HG02970 (cell line): Measurements from ENCODE around the gene ACTL7A.
"Not testable (repeated sequence)": the region's sequence is repeated elsewhere in the genome, so short reads cannot be mapped to it uniquely, and the experiment has no call there.

Source experiments
- ATAC-seq: cut with Tn5 transposase; IDR thresholded peaks from one replicate; pipeline ENCODE4 v1.9.1; 2021; ENCODE audit warnings: mild to moderate bottlenecking, moderate library complexity, moderate number of reproducible peaks; ENCODE audit not compliant: unreplicated experiment, low FRiP score

The ACTL7A gene, protein sequence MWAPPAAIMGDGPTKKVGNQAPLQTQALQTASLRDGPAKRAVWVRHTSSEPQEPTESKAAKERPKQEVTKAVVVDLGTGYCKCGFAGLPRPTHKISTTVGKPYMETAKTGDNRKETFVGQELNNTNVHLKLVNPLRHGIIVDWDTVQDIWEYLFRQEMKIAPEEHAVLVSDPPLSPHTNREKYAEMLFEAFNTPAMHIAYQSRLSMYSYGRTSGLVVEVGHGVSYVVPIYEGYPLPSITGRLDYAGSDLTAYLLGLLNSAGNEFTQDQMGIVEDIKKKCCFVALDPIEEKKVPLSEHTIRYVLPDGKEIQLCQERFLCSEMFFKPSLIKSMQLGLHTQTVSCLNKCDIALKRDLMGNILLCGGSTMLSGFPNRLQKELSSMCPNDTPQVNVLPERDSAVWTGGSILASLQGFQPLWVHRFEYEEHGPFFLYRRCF

DNA sequence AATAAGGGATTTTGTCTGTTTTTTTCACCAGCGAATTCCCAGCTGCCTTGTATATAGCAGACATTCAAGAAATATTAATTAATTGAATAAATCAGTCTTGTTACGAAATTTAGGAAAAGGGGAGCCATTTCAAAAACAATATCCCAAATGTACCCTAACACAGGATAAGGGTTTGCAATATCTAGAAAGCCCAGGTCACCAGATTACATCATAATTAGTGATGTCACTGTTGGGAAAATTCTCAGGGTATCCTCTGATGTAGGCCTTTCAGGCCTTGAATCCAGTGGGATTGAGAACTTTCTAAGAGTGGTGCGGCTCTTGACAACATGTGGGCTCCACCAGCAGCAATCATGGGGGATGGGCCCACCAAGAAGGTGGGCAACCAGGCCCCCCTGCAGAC is at the start of gene ACTL7A:
ACTL7A (plus strand) TSS at position 270 of the 400 bp plus-strand sequence; CDS start at position 327, 57 bp downstream.
- ATAC-seq: no peak

DNA sequence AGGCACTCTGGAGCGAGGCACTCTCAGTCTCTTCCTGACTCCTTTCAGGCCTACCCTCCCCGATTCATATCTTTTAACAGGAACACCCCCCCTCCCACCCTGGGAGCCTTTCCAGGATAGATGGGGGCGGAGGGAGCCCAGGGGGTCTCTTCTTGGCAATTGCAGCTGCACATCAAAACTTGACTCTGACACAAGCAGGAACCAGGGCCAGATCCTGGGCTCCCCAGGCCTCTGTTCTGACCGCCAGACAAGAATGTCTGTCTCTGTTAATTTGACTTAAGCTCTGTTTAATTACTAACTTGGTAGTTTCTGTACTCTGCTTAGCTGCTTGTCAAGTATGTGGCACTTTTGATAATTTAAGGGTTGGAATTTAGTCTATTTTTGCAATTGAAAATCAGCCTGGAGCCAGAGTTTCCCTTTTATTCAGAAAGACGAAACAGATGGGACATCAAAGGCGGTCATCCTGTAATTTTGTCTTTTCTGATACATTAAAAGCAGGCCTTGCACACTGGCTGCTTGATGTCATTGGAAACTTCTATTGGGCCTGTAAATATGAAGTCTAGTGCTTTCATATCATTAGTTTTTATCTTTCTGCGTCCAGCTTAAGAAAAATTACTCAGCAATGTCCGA is 49.6 kb upstream of the ACTL7A start:
- ATAC-seq: no peak

DNA sequence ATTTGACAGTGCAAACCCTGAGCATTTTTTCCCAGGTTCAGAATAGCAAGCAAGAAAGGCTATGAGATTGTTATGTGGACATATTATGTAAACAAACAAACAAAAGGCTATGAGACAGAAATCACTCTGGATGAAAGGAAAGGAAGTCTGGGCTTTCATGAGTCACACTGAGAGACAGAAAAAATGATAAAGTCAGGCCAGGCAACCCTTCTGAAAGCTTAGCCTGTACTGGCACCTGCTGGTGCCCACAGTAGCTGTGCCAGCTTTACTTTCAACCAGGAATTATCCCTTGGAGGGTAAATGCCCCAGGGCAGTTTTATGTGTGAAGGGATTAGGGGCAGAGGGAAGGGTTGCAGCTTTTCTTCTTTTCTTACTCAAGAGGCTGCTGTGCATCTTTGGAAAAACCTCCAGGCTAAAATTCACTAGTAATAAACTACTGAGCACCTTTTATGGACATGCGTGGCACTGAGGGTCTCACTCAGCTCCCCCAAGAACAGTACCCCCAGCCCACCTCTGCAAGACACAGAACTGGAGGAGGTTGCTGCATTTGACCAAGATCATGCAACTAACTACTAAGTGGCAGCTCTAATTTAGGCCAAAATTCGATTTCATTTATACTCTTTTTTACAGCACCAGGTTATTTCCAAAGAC is 48.0 kb upstream of the ACTL7A start:
- no peak for ATAC-seq

DNA sequence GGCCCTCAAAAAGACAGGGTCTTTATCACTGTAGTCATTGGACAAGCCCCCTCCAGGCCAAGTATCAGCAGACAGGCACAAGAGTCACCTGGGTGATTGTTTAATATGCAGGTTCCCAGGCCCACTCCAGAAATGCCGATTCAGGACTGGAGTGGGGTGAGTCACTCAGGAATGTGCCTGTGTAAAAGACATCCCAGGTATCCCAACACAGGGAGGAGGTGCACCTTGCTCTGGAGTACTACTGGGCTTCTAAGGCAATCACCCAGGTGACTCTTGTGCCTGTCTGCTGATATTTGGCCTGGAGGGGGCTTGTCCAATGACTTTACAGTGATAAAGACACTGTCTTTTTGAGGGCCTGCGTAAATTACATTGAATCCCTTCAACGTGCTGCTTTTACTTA is 46.9 kb upstream of the ACTL7A start:
- no peak for ATAC-seq

DNA sequence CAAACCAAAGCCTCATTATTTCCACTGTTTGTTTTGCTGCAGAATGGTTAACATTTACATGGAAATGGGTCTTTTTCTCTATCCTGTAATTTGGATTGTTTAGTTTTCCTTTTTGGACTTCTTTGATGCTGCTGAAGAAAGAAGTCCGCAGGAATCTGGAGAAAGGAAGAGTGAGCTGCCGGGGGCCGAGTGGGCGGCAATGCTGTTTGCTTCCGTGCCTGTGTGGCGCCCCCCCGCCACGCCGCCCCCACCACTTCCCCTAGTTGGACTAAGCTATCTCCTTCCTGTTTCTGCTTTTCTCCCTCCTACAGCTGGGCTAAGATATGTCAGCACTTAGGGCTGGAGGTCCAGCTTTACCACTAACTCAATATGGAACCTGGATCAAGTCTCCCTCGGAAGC is 46.0 kb upstream of the ACTL7A start:
- no peak for ATAC-seq

DNA sequence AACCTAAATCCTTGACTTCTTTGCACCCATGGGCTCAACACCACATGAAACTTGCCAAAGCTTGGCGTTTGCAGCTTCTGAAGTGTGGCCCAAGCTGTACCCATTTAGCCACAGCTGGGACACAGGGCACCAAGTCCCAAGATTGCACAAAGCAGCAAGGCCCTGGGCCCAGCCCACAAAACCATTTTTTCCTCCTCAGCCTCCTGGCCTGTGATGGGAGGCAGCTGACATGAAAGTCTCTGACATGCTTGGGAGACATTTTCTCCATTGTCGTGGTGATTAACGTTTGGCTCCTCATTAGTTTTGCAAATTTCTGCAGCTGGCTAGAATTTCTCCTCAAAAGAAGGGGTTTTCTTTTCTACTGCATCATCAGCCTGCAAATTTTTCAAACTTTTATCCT is 38.2 kb upstream of the ACTL7A start:
- no peak for ATAC-seq

DNA sequence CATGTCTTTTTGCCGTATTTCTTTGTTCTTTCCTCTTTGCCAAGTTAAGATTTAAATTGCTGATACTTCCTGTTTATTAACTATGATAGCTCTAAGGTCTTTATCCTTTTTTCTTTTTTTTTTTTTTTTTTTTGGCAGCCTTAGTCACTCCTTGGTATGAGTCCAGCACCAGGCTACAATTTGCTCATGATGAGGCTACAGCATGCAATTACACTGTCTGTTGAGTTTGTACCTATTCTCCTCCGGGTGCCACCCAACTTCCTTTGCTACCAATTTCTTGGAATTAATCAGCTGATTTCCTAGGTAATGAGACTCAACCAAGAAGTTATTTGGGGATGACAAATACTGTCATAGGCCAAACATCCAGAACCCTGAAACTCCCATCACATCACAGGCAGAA is 31.8 kb upstream of the ACTL7A start:
- ATAC-seq: no peak

DNA sequence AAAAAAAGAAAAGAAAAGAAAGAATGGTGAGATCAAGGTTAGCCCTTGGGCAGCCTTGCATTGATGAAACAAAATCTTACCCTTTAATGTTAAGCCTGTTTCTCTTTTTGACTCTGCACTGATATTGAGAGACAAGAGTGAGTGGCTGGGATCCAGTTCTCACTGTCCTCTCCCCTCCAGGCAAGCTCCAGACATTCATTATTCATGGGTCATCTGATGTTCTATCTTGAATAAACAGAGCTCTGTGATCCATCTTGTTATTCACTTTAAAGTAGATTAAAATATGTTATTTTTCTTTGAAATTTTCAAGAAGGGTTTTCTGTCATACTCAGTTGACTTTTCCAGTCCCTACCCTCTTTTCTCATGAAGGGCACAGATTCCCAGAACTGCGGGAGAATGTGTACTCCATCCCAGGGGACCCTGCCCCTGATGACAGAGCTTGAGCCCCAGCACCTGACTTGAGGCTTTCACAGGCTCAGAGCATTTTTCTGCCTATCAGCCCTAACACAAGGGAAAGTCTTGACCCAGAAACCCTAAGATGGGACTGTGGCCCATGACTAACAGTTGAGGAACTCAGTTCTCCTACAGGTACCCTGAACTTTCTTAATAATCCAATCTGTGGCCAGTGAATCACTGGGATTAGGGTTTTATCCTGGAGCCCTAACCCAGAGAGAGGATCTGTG is 30.4 kb upstream of the ACTL7A start:
- ATAC-seq: no peak

DNA sequence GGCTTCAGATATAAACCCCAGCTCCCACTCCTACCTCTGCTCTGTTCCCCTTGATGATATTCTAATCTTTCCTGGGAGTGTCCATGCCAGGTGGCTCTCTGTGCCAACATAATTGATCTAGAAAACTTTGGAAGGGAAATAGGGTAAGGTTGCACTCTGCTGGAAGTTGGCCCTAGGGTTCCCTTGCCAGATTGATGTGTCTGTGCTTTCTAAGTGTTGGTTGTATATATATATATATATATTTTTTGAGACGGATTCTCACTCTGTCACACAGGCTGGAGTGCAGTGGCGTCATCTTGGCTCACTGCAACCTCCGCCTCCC is 29.9 kb upstream of the ACTL7A start:
- no peak for ATAC-seq

DNA sequence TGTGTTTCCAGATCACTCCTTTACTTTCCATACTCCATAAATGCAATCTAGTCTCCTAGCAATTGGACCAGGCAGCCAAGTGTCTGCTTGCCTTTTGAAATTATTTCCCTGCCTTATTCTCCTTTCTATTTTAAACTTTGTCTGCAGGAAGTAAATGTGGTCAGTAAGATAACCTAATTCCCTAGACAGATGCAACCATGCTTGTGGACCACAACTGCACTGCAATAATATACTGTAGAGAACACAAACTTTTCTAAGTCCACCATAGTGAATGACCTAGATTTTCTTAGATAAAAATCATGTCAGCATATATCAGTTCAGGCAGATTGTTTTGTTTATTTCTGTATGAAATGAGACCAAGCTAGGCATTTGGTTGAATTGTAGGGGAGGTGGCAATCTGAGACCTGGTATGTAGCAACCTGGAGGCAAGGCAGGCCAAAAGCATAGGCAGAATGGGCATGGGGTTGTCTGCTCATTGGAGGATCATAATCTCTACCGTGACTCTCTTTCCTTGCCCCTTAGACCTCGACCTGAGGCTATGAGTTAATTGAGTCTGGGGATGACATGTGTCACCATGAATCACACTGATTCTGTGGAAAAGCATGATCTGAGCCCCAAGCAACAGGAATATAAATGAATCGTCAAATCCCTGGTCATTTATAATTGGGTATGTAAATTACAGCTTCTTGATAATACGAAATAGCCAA is 27.0 kb upstream of the ACTL7A start:
- no peak for ATAC-seq

DNA sequence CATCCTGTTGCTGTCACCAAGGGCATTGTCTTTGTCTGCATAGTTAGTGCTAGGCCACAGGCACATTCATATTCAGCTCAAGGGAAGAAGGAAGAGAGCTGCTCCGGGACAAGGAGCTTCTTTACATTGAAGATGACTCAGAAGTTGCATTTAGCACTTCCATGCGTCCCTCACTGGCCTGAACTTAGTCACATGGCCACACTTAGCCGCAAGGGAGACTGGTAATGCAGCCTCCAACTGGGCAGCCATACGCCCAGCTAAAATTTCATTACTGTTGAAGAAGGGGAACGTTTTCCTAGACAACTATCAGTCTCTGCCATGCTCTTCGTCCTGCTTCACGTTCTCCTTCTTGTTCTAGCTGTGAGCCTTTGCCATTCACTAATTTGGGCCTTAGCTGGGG is 26.2 kb upstream of the ACTL7A start:
- ATAC-seq: no peak

DNA sequence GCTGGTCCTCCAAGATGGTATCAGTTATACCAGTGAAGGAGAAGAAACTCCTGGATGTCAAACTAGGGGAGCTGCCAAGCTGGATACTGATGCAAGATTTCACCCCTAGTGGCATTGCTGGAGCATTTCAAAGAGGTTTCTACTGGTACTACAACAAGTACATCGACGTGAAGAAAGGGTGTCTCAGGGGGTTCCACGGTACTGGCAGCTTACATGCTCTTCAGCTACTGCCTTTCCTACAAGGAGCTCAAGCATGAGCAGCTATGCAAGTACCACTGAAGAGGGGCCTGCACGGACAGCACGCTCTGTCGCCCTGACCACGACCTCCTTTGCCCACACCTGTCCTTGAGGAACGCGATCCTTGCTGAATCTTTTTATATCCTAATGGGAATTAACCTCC is 25.7 kb upstream of the ACTL7A start:
- ATAC-seq: no peak

DNA sequence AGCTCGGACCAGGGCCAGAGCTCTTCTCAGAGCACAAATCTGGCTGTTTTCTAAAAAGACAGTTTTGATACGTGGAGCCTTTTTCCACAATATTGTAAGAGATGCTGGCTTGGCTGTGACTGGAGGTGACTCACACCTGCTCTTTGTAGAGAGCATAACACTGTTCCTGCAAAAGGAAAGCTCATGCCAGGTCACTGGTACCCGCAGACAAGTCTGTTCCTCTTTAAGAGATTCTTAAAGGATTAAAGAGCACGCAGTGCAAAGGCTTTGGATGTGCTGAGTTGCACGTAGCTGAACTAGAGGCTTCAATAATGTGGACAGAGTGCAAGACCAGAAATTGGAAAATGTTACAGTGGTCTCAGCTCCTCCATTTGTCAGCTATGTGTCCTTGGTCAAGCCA is 25.3 kb upstream of the ACTL7A start:
- no peak for ATAC-seq

DNA sequence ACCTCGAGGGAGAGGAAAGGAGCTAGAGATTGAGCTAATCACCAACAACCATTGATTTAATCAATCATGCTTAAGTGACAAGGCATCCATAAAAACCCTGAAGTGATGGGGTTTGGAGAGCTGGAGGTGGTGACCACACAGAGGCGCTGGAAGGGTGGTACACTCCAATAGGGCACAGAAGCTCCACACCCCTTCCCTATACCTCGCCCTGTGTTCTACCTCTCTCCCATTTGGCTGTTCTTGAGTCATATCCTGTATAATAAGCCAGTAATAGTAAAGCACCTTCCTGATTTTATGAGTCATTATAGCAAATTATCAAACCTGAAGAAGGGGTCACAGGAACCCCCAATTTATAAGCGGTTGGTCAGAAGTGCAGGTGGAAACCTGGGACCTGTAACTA is 24.5 kb upstream of the ACTL7A start:
- ATAC-seq: no peak

DNA sequence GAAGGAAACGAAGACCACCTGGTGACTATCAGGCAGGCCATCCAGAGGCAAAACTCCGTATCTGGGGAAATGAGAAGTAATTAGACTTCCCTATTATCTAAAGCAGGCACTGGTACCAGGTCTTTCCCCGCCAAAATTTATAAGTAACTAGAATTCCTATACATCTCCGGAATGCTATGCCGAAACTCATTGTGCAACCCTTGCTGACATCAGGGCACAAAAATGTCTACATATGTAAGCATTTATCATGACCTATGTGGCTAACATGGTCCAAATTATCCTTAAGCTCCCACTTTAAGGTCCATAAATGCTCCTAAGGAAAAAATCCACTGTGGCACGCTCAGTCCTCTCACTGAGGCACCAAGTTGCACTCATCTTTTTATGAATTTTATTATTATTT is 24.0 kb upstream of the ACTL7A start:
- ATAC-seq: no peak

DNA sequence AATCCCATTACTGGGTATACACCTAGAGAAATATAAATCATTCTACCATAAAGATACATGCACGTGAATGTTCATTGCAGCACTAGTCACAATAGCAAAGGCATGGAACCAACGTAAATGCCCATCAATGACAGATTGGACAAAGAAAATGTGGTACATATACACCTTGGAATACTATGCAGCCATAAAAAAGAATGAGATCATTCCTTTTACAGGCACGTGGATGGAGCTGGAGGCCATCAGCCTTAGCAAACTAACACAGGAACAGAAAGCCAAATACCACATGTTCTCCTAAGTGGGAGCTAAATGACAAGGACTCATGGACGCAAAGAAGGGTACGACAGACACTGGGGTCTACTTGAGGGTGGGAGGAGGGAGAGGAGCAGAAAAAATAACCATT is 22.5 kb upstream of the ACTL7A start:
- not testable (repeated sequence) for ATAC-seq

DNA sequence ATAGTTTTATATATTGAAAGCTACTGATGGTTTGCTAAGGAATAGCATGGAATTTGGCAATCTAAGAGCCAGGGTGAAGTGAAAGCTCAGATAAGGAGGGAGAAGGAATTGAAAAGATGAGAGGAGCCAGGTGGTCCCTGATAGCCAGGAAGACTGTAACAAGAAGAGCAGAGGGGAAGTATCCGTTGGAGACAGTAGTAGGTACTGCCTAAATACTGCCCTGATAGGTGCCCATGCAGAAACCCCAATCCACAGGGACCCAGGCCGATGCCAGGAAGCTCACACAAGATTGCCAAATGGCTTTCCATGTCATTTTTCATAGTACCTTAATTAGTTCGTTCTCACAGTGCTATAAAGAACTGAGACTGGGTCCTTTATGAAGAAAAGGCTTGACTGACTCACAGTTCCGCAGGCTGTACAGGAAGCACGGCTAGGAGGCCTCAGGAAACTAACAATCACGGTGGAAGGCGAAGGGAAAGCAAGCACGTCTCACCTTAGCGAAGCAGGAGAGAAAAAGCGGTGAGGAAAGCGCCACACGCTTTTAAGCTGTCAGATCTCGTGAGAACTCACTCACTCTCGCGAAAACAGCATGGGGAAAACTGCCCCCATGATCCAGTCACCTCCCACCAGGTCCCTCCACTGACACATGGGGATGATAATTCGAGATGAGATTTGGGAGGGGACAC is 19.3 kb upstream of the ACTL7A start:
- no peak for ATAC-seq

DNA sequence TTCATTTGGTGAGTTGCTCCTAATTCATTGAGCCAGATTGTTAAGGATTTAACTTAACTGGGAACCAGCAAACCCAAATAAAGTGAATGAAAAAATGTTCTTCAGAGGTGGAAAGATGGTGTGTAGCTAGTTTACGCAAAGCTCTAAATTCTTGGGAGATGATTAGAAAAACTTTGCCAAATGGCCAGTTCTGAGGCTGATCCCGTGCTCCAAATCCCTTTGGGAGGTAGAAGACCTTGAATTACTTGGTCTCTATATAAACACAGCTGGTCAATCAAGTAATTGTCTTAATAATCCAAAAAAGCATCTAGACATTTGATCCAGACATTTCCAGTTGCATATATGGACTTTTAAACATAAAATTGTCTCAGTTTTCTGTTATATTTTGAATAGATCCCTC is 17.7 kb upstream of the ACTL7A start:
- no peak for ATAC-seq

DNA sequence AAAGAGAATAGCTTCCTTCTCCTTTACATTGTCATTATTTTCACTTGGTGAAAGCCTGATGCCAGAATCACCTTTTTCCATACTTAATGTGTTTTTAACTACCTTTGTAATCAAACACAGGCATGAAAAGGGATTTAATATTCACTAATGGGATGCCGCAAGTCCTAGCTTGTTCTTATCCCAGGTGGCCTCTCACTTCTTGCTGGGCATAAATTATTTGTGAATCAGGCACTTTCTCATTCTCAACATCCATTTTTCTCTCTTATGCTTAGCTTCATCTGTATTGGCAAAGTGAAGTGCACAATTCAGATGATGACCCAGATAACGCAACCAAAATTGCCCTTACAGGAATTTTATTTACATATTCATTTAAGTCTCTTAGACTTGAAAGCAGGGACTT is 17.2 kb upstream of the ACTL7A start:
- ATAC-seq: no peak

DNA sequence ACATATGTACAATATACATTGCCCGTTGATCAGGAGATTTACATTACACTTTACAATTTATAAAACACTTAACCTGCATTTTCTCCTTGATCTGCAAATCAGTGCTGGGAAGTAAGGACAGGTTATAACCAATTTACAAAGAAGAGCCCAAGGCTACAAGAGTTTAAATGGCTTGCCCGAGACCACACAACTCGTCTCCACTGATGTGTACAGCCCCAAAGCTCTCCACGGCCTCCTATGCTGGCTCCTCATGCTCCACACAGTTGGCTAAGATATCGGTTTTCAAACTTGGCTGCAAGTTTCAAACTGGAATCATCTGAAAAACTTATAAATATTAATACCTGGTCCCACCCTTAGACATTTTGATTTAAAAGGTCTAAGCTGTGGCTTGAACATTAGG is 16.6 kb upstream of the ACTL7A start:
- no peak for ATAC-seq
